DND-41 (cell line): ENCODE data around the gene PLS3.

Experiments
- EZH2 ChIP-seq: IDR thresholded peaks from 3 replicates; pipeline ENCODE4 v1.6.1; 2012; ENCODE audit warnings: borderline replicate concordance, low read depth, mild to moderate bottlenecking, moderate library complexity, low read length, inconsistent platforms; ENCODE audit not compliant: severe bottlenecking
- TF ChIP-seq, protein P1 (sequence below): IDR thresholded peaks from 2 replicates; pipeline ENCODE4 v1.5.1; 2012; ENCODE audit warnings: borderline replicate concordance, low read length, moderate library complexity, mild to moderate bottlenecking; ENCODE audit not compliant: poor library complexity, severe bottlenecking; ENCODE audit errors: extremely low read depth

DNA sequence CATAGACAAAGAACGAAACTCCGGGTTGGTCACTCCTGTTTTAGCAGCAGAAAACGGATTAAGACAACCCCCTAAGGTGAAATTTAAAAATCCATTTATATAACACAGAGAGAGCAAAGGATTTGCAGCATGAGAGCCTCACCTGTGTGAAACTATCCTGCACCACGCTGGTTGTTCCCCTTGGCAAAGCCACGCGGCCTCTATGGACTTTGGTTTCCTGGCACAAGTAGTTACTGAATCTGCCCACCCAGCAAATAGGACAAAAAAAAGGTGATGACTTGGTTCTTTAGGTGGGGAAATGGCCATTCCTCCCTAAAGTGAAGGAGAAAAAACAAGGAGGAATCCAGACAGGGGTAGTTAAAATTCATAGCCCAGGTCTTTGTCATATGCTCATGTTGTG, 133.1 kb downstream of the PLS3 start:
- TF ChIP-seq, protein P1, sequence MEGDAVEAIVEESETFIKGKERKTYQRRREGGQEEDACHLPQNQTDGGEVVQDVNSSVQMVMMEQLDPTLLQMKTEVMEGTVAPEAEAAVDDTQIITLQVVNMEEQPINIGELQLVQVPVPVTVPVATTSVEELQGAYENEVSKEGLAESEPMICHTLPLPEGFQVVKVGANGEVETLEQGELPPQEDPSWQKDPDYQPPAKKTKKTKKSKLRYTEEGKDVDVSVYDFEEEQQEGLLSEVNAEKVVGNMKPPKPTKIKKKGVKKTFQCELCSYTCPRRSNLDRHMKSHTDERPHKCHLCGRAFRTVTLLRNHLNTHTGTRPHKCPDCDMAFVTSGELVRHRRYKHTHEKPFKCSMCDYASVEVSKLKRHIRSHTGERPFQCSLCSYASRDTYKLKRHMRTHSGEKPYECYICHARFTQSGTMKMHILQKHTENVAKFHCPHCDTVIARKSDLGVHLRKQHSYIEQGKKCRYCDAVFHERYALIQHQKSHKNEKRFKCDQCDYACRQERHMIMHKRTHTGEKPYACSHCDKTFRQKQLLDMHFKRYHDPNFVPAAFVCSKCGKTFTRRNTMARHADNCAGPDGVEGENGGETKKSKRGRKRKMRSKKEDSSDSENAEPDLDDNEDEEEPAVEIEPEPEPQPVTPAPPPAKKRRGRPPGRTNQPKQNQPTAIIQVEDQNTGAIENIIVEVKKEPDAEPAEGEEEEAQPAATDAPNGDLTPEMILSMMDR = no peak
- no peak for TF ChIP-seq EZH2
